Activated T-cell treated with anti-CD3 and anti-CD28 coated beads for 48 hours (primary cell): ENCODE measurements around the gene DLG2.

Source experiments
- DNase-seq: peaks from one replicate; pipeline ENCODE4 v3.0.0-alpha.2; 2020; ENCODE audit warnings: low read depth

The DLG2 gene

GRCh38 chr11:83674102-83674896 lies 1952.8 kb downstream of the DLG2 start:
- no peak for DNase-seq

DNA sequence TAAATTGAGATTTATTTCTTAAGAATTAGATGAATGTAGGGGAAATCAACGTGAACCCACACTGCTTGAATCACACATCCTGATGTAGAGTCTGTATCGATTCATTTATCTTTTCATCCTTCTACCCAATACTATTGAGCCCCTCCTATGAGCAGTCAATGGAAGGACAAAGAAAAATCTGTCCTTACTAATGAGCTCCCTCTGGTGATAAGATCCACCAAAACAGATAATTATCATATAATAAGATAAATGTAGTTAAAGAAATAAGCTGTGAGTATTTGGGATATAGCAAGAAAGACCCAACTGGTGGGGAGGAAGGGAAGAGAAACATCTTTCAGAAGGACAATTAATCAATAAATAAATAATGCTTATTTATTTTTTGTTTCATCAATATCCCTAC lies 1955.9 kb downstream of the DLG2 start:
- DNase-seq, result no peak

GRCh38 chr11:83666149-83666548 lies 1961.0 kb downstream of the DLG2 start:
- no peak for DNase-seq

DNA sequence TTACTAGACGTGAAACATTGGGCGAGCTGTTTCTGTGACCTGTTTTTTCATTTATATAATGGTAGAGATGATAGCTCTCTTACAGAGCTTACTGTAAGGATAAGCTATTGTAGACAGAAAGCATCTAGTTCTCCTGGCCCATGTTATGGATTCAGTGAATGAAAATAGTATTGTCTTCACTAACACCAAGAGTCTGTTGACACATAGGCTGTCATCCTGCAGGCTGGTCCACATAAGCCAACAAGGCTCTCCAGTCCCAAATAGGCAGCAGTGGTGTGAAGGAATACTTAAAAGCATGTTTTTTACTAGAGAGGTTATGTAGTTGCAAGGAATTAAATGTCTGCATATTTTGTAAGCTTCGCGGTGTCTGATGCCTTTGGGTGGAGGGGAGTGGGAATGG lies 1963.2 kb downstream of the DLG2 start:
- no peak for DNase-seq

DNA sequence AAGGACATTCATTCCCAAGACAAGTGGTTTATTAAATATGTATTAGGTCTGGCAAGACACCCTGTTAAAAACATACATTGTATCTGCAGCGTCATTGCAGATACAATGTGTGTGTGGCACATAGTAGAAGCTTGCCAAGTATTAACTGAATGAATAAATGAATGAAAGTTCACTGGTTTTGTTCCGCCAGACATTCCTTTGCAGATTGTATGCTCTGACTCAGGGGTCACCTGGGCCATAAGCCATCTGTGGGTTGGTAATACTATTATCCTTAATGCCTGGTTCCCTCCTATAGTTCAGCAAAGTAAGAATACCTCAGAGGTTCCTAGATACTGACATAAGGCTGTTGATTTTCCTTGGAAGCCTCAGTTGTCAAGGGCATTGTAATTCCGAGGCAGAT lies 1963.7 kb downstream of the DLG2 start:
- DNase-seq, result no peak

DNA sequence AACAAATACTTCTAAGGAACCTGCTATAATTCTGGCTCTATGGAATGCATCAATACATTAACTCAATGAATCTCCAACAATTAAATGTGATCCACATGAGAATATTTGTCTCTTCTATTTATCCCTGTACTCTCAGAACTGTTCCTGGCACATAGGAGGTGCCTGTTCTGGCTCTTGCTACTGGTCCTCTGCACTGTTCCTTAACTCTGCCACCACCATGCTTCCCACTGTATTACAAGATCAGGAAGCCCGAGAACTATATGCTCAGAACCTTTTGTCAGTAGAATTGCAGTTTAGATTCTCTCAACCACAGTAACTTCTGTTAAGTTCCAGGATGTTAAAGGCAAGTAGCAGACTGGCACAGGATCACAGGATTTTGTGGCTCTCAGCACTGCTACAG lies 1964.7 kb downstream of the DLG2 start:
- DNase-seq, result no peak

DNA sequence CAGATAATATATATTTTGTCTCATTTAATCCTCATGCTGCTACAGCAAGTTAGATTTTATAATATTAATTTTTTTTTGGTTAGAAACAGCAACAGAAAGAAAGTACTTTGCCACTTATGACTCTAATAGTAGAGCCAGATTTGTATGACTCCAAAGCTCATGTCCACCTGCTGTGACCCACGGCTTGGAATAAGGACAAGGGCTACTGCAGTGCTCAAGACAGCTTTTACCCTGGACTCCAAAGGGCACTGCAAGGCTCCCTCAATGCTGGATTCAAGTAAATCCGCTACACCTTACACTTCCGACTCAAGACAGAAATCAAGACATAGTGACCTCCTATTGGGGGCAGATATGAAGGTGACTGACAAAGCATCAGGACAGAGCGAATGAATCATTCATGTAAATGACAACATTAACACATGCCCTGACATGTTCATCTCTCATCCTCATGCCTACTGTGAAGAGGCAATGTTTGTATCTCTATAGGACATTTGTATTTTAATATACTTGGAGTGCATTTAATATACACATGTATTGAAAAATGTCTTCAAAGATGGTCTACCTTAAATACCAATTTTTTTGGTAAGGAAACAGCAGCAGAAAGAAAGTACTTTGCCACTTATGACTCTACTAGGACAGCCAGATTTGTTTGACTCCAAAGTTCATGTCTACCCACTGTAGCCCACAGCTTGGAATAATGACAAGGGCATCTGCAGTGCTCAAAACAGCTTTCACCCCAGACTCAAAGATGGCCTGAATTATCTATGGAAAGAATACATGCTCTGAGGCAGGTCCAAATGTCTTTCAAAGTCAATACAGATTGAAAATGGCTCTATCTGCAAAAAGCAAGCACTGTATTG lies 1965.4 kb downstream of the DLG2 start:
- no peak for DNase-seq

DNA sequence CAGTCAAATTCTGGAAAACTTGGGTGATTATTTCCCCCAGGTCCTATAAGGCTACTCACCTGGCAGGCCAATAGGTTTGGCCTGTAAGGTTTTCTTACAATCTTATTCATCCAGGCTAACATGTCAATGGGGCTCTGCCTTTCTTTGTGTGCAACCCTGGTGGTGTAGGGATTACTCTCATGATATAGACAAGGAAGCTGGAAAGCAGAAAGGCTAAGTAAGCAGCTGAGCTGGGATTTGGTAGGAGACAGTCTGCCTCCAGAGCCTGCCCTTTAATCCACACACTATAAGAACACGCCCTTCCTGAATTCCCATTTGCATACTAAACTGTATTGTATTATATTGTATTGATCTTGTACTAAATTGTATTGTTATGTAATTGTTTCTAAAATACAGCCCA lies 1967.7 kb downstream of the DLG2 start:
- no peak for DNase-seq

GRCh38 chr11:83656796-83657330 lies 1970.3 kb downstream of the DLG2 start:
- DNase-seq, result no peak

GRCh38 chr11:83655976-83656375 lies 1971.2 kb downstream of the DLG2 start:
- DNase-seq, result no peak

DNA sequence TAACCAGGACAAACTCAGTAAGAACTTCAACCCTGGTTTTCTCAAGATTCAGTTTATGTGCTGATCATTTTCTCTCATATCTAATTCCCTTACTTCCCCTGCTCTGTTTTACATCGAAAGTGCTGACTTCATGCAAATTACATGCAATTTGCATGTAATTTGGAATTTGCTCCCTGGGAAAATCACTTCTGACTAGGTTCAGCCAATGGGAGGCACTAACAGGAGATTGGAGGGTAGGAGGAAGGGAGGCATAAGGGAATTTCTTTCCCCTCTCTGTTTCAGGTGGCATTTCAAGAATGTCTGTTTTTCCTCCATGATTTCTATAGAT lies 1977.7 kb downstream of the DLG2 start:
- no peak for DNase-seq

- no peak for DNase-seq
Observed at GRCh38 chr11:83648610-83649527, 1978.3 kb downstream of the DLG2 start.

DNA sequence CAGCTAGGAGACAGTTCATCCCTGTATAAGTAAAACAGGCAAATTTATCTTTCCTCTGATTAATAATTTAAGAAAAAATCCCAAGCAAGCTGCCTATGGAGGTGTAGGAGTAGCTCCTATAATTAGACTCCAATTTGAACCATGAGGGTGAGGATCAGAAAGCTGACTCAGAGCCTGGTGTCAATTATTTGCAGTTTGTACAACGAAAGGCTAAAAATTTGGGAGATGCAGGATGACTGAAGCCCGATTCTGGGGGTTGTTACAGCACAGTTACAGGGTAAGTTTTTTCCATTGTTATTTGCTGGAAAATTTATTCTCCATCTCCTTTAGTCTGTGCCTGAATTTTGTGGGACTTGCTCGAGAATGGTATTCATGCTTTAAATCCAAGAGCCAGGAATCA lies 1981.6 kb downstream of the DLG2 start:
- DNase-seq, result no peak

DNA sequence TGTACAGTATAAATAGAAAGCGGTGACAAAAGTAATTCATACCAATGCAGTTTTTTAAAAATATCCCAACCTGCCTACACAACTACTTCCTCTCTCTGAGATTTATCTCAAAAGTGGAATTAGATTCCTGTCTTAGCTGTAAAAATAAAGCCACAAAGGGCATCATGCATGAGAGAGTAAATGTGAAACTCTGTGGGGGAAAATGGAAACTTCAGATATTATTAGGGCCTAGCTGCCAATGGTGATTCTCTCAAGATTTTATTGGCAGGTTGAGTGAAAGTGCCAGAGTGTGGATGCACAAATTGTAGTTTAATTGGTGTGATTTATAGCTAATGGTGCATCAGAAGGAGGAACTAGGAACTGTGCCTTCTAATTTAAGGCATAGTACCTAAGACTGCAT lies 1984.0 kb downstream of the DLG2 start:
- no peak for DNase-seq

GRCh38 chr11:83642500-83642899 lies 1984.6 kb downstream of the DLG2 start:
- DNase-seq, result no peak

- DNase-seq, result no peak
Observed at GRCh38 chr11:83641511-83641910, 1985.6 kb downstream of the DLG2 start.

- DNase-seq, result no peak
Observed at GRCh38 chr11:83639995-83640758, 1987.0 kb downstream of the DLG2 start.

DNA sequence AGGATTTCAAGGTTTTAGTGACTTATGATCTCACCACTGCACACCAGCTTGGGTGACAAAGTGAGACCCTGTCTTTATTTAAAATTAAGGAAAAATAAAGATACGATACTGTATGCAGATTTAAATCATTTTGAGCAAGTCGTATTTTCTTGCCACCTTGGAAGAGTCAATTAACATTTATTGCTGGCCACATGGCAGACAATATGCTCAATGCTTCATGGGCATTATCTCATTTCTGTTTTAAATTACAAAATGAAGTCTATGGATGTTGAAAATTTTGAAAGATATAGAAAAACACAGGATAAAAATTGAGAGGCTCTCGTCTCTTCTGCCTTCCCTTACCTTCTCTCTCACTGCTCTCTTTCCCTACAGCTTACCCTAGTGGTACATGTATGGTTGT lies 1992.0 kb downstream of the DLG2 start:
- no peak for DNase-seq

DNA sequence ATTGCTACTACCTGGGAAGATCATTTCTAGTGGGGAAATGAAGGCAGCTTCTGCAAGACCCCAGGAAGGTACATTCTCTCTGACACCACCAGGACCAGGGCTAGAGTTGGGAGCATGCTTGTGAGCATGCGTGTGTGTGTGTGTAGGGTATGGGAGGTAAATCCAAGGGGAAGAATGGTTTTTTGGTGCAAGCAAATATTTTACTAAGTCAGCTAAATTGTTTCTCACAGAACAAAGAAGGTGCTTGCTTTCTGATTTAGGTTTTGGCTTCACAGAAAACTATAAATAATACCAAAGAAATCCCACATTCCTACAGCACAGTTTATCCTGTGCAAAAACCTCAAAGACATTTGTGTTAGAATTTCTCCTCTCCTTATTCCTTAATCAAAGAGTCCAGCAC lies 1996.9 kb downstream of the DLG2 start:
- no peak for DNase-seq

GRCh38 chr11:83629775-83630174 lies 1997.4 kb downstream of the DLG2 start:
- DNase-seq, result no peak

DNA sequence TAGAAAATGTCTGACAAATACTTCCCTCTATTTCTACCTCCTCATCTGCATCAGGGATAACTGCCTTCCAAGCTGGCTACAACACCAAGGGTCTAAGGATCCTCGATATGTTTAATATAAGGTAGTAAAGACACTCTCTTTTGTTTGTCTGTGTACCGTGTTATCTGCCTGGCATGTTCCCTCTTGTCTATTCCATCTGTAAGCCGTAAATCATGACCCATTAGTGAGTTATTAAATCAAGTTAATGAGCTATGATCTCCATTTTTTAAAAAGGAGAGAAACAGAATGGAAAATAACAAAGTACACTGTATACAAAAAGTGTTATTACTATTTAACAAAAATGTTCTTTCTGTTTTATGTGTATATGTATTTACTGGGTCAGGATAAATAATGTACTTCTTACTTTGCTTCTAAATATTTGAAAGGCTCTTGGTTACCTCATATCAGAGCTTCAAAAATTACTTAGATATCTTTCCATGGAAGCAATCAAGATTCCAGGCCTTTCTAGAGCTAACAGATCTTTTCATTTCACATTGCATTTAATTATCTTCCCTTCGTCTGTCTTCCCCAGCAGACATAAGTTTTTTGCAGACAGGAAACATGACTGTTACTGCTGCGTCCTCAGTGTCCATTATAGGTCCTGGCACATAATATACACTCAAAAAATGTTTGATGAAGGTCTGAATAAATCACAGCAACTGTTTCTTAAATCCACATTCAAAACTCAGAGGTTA lies 1998.4 kb downstream of the DLG2 start:
- DNase-seq, result no peak
